GM12864 (cell line): Measurements from ENCODE around the gene PDCD1.
A peak's percentile ranks its signal among the peaks of the same experiment; 100 is the strongest.
"Not testable (repeated sequence)": the region's sequence is repeated elsewhere in the genome, so short reads cannot be mapped to it uniquely, and the experiment has no call there.

Experiments
- DNase-seq: peaks from one replicate; pipeline ENCODE4 v3.0.0-alpha.2; 2011; ENCODE audit warnings: low read depth
- H3K4me3 ChIP-seq: 2 replicates; pipeline ENCODE4 v1.5.1; 2011; ENCODE audit warnings: mild to moderate bottlenecking, low read depth, low read length, control low read depth
- CTCF ChIP-seq: IDR thresholded peaks from 2 replicates; pipeline ENCODE4 v1.5.1; 2011; ENCODE audit warnings: low read depth, mild to moderate bottlenecking, moderate library complexity, low read length, control low read depth, inconsistent platforms; ENCODE audit errors: missing control alignments

Gene PDCD1

GRCh38 chr2:241858206-241859016, at the start of gene PDCD1:
Gene PDCD1, minus strand, starts transcription at chr2:241858894. Its CDS starts 56 bp downstream, at chr2:241858838.
- TF ChIP-seq CTCF = no peak
- peak; percentile 64 for DNase-seq
- peak within 1 kb of the TSS; percentile 69 for H3K4me3 ChIP-seq

- not testable (repeated sequence) for DNase-seq, H3K4me3 ChIP-seq
Observed at GRCh38 chr2:241907831-241908230, 49.1 kb upstream of the PDCD1 start.

- TF ChIP-seq CTCF = no peak
- no peak overlapping the region for H3K4me3 ChIP-seq
- no peak for DNase-seq
Observed at GRCh38 chr2:241906826-241907570, 48.3 kb upstream of the PDCD1 start.

- not testable (repeated sequence) for DNase-seq, H3K4me3 ChIP-seq
Observed at GRCh38 chr2:241906378-241906770, 47.7 kb upstream of the PDCD1 start.

GRCh38 chr2:241905716-241906377, 47.2 kb upstream of the PDCD1 start:
- TF ChIP-seq CTCF = no peak
- no peak overlapping the region for H3K4me3 ChIP-seq
- DNase-seq = no peak

- H3K4me3 ChIP-seq = no peak overlapping the region
- TF ChIP-seq CTCF = no peak
Observed at GRCh38 chr2:241904791-241905710, 46.4 kb upstream of the PDCD1 start.

GRCh38 chr2:241904011-241904718, 45.5 kb upstream of the PDCD1 start:
- DNase-seq = no peak
- TF ChIP-seq CTCF = no peak
- H3K4me3 ChIP-seq = no peak overlapping the region

More at GRCh38 chr2:241904791-241905710, 46.4 kb upstream of the PDCD1 start:
- DNase-seq = no peak
